Keratinocyte (primary cell): ENCODE measurements around the gene GALNT14. TPM values are rescaled to one million over a fixed set of nuclear protein-coding genes. Genes with fewer than 3 reads are reported as not detected.
A peak's percentile ranks its signal among the peaks of the same experiment; 100 is the strongest.

Source experiments
- DNase-seq: peaks from one replicate; pipeline ENCODE4 v3.0.0-alpha.2; 2011; ENCODE audit warnings: low read depth, missing footprints, low spot score
- FAIRE-seq: peaks from 2 replicates; lab custom pipeline; 2011; peaks lifted over from hg19 to GRCh38; lab: Jason Lieb, UNC
- H2AFZ ChIP-seq: 2 replicates; pipeline ENCODE4 v1.6.0; 2012; ENCODE audit warnings: low read length, control low read depth, inconsistent platforms; ENCODE audit not compliant: control insufficient read depth
- H3K27ac ChIP-seq: 2 replicates; pipeline ENCODE4 v1.5.1; 2011; ENCODE audit warnings: low read length; ENCODE audit not compliant: control insufficient read depth, insufficient read depth
- H3K27me3 ChIP-seq: 3 replicates; pipeline ENCODE4 v1.6.0; 2011; ENCODE audit warnings: low read length; ENCODE audit not compliant: control insufficient read depth, insufficient read depth; ENCODE audit errors: extremely low read depth
- H3K36me3 ChIP-seq, 2 experiments: 2 replicates in 1 of 2; 3 replicates in 1 of 2; pipeline ENCODE4 v1.5.1; 2011; ENCODE audit warnings: low read length in 2 of 2, mild to moderate bottlenecking in 1 of 2; ENCODE audit not compliant: control insufficient read depth in 2 of 2, insufficient read depth in 2 of 2; ENCODE audit errors: extremely low read depth in 1 of 2
- H3K4me1 ChIP-seq: 3 replicates; pipeline ENCODE4 v1.5.1; 2011; ENCODE audit warnings: low read length; ENCODE audit not compliant: control insufficient read depth, insufficient read depth; ENCODE audit errors: extremely low read depth
- H3K4me2 ChIP-seq: 3 replicates; pipeline ENCODE4 v1.6.0; 2011; ENCODE audit warnings: low read depth, low read length; ENCODE audit not compliant: control insufficient read depth, insufficient read depth; ENCODE audit errors: extremely low read depth
- H3K4me3 ChIP-seq, 3 experiments: fragments of 200-600 bp in 1 of 3; sonication (generic) in 1 of 3; 2 replicates in 2 of 3; 3 replicates in 1 of 3; pipeline ENCODE4 v1.5.1; 2011 to 2016; ENCODE audit warnings: low read length in 3 of 3, mild to moderate bottlenecking in 3 of 3, control low read depth in 2 of 3, inconsistent platforms in 1 of 3, low read depth in 1 of 3, mixed read lengths in 1 of 3, mixed run types in 1 of 3, moderate library complexity in 1 of 3; ENCODE audit not compliant: control insufficient read depth in 2 of 3, insufficient read depth in 2 of 3; ENCODE audit errors: extremely low read depth in 1 of 3
- H3K79me2 ChIP-seq: 2 replicates; pipeline ENCODE4 v1.6.0; 2012; ENCODE audit warnings: low read length; ENCODE audit not compliant: control insufficient read depth, insufficient read depth
- H3K9ac ChIP-seq: 3 replicates; pipeline ENCODE4 v1.6.0; 2011; ENCODE audit warnings: low read length; ENCODE audit not compliant: control insufficient read depth, insufficient read depth; ENCODE audit errors: extremely low read depth
- H3K9me1 ChIP-seq: 3 replicates; pipeline ENCODE4 v1.6.0; 2011; ENCODE audit warnings: low read length; ENCODE audit not compliant: control insufficient read depth, insufficient read depth; ENCODE audit errors: extremely low read depth
- H3K9me3 ChIP-seq: 2 replicates; pipeline ENCODE4 v1.5.1; 2012; ENCODE audit warnings: low read depth, low read length; ENCODE audit not compliant: control insufficient read depth
- H4K20me1 ChIP-seq: 3 replicates; pipeline ENCODE4 v1.6.0; 2011; ENCODE audit warnings: low read length; ENCODE audit not compliant: control insufficient read depth, insufficient read depth; ENCODE audit errors: extremely low read depth
- EZH2 ChIP-seq: IDR thresholded peaks from one replicate; pipeline ENCODE4 v1.6.1; 2012; ENCODE audit warnings: inconsistent platforms, mild to moderate bottlenecking, low read length, moderate library complexity
- dilution Hi-C: fragments of 300-500 bp; cut with MboI; formaldehyde crosslinking; loops from one replicate; pipeline ENCODE4 v1.7.0; 2020; ENCODE audit warnings: low sequenced_read_pairs; ENCODE audit not compliant: extremely low pct_ligation_motif_present
- polyA plus RNA-seq, 5 experiments: library from polyadenylated mRNA; depleted of rRNA in 3 of 5; stranded (reverse) in 3 of 5; stranded (forward) in 1 of 5; unstranded in 1 of 5; fragments of >200 nt; gene quantifications; 1 replicate in 1 of 5; 2 replicates in 3 of 5; 3 replicates in 1 of 5; pipeline versions ENCODE4 v1.2.1 to v1.2.3, GENCODE V29; 2011 to 2012; ENCODE audit warnings: missing spikeins in 2 of 5, low read depth in 1 of 5, low replicate concordance in 1 of 5
- TF ChIP-seq, protein P1 (sequence below), 3 experiments: IDR thresholded peaks in 1 of 3; conservative IDR thresholded peaks in 1 of 3; optimal IDR thresholded peaks in 1 of 3; 2 replicates in 2 of 3; 3 replicates in 1 of 3; pipeline versions ENCODE3 to v1.5.1; 2011; ENCODE audit warnings: low read length in 3 of 3, mild to moderate bottlenecking in 3 of 3, moderate library complexity in 2 of 3, control low read depth in 1 of 3, inconsistent platforms in 1 of 3; ENCODE audit not compliant: insufficient read depth in 2 of 3; ENCODE audit errors: extremely low read depth in 1 of 3

The GALNT14 gene
- polyA plus RNA-seq, 1 donor (not counting 4 experiments of a cell fraction or from before 2014, with no cell fraction given), result 27.4 TPM

GRCh38 chr2:31012406-31012805 lies 125.8 kb downstream of the GALNT14 start:
- no peak overlapping the region for H2AFZ ChIP-seq
- H3K36me3 ChIP-seq, result no peaks in the 10 kb centered on the region
- peak overlapping the region; percentile 77 for H3K4me2 ChIP-seq
- peak overlapping the region in 1 of 3 experiments; percentile 2 for H3K4me3 ChIP-seq
- peaks cover 19% of the 10 kb centered on the region for H3K4me1 ChIP-seq
- H3K27ac ChIP-seq, result peak overlapping the region; percentile 36
- peaks cover 6% of the 10 kb centered on the region for H4K20me1 ChIP-seq
- no peaks in the 10 kb centered on the region for H3K27me3 ChIP-seq
- no peaks in the 10 kb centered on the region for H3K9me1 ChIP-seq
- FAIRE-seq, result peak; percentile 95
- no peaks in the 10 kb centered on the region for H3K9me3 ChIP-seq
- H3K79me2 ChIP-seq, result peaks cover 2% of the 10 kb centered on the region
- no peak overlapping the region for H3K9ac ChIP-seq
- peak; percentile 66 for DNase-seq
- dilution Hi-C loops, result no loop called here
- TF ChIP-seq, protein P1, sequence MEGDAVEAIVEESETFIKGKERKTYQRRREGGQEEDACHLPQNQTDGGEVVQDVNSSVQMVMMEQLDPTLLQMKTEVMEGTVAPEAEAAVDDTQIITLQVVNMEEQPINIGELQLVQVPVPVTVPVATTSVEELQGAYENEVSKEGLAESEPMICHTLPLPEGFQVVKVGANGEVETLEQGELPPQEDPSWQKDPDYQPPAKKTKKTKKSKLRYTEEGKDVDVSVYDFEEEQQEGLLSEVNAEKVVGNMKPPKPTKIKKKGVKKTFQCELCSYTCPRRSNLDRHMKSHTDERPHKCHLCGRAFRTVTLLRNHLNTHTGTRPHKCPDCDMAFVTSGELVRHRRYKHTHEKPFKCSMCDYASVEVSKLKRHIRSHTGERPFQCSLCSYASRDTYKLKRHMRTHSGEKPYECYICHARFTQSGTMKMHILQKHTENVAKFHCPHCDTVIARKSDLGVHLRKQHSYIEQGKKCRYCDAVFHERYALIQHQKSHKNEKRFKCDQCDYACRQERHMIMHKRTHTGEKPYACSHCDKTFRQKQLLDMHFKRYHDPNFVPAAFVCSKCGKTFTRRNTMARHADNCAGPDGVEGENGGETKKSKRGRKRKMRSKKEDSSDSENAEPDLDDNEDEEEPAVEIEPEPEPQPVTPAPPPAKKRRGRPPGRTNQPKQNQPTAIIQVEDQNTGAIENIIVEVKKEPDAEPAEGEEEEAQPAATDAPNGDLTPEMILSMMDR (optimal IDR thresholded peaks at IDR 0.05 in 1 of 3, IDR thresholded peaks at IDR 0.05 in 1 of 3, conservative IDR thresholded peaks at IDR 0.05 in 1 of 3; ENCODE audit: extremely low read depth in 1 of 3, insufficient read depth in 2 of 3, low read length in 3 of 3), result no peak
- no peak for TF ChIP-seq EZH2

- H3K36me3 ChIP-seq, result no peaks in the 10 kb centered on the region
- H2AFZ ChIP-seq, result no peak overlapping the region
- no peak overlapping the region for H3K9ac ChIP-seq
- peaks cover 2% of the 10 kb centered on the region for H3K79me2 ChIP-seq
- peaks cover 6% of the 10 kb centered on the region for H4K20me1 ChIP-seq
- FAIRE-seq (peak; percentile 13), DNase-seq (no peak)
- H3K9me1 ChIP-seq, result no peaks in the 10 kb centered on the region
- no peak overlapping the region for H3K4me3 ChIP-seq
- dilution Hi-C loops, result no loop called here
- H3K27me3 ChIP-seq, result no peaks in the 10 kb centered on the region
- TF ChIP-seq, protein P1 (optimal IDR thresholded peaks at IDR 0.05 in 1 of 3, IDR thresholded peaks at IDR 0.05 in 1 of 3, conservative IDR thresholded peaks at IDR 0.05 in 1 of 3; ENCODE audit: extremely low read depth in 1 of 3, insufficient read depth in 2 of 3, low read length in 3 of 3), result no peak
- TF ChIP-seq EZH2, result no peak
- H3K9me3 ChIP-seq, result no peaks in the 10 kb centered on the region
- peaks cover 19% of the 10 kb centered on the region for H3K4me1 ChIP-seq
- H3K27ac ChIP-seq, result no peak overlapping the region
- H3K4me2 ChIP-seq, result peak overlapping the region; percentile 77
Observed at GRCh38 chr2:31011587-31011986, 126.7 kb downstream of the GALNT14 start.
